CD4-positive, alpha-beta memory T cell (primary cell): ENCODE data around the gene TP53TG5. TPM values are rescaled to one million over a fixed set of nuclear protein-coding genes. Genes with fewer than 3 reads are reported as not detected.
A peak's percentile ranks its signal among the peaks of the same experiment; 100 is the strongest.

ENCODE experiments used
- CTCF ChIA-PET: fragments of 350-600 bp; sonication (Branson Sonifier 250); formaldehyde crosslinking; loops from one replicate; lab custom pipeline; 2021; ENCODE audit warnings: inconsistent platforms; ENCODE audit not compliant: partially characterized antibody; lab: Charles Lee
- POLR2A ChIA-PET: fragments of 350-600 bp; sonication (Branson Sonifier 250); formaldehyde crosslinking; loops from one replicate; lab custom pipeline; 2021; ENCODE audit not compliant: partially characterized antibody; lab: Charles Lee
- DNase-seq, 5 donors: peaks; one replicate each; pipeline versions ENCODE4 v3.0.0 to v3.0.0-alpha.2; 2020 to 2022; ENCODE audit warnings: mixed read lengths in 1 of 5
- H3K27ac ChIP-seq: one replicate; pipeline ENCODE4 v1.7.0; 2013; ENCODE audit warnings: low read depth, low read length
- H3K27me3 ChIP-seq: 2 replicates; pipeline ENCODE4 v1.7.0; 2013; ENCODE audit warnings: mild to moderate bottlenecking, low read length, moderate library complexity; ENCODE audit not compliant: insufficient read depth
- H3K36me3 ChIP-seq: 2 replicates; pipeline ENCODE4 v1.7.0; 2013; ENCODE audit warnings: mild to moderate bottlenecking, low read length, moderate library complexity; ENCODE audit not compliant: insufficient read depth
- H3K4me1 ChIP-seq: 2 replicates; pipeline ENCODE4 v1.7.0; 2013; ENCODE audit warnings: mild to moderate bottlenecking, low read length, moderate library complexity; ENCODE audit not compliant: insufficient read depth
- H3K4me3 ChIP-seq, 2 donors: one replicate each; pipeline ENCODE4 v1.7.0; 2013; ENCODE audit warnings: low read length in 2 of 2, mild to moderate bottlenecking in 1 of 2
- H3K9me3 ChIP-seq, 2 donors: one replicate each; pipeline ENCODE4 v1.7.0; 2013; ENCODE audit warnings: low read length in 2 of 2, control low read depth in 1 of 2; ENCODE audit not compliant: control insufficient read depth in 1 of 2
- H3K27ac Mint-ChIP-seq, 7 donors: one replicate each; pipeline ENCODE4 v1.8.0; 2020 to 2021; ENCODE audit warnings: mixed read lengths in 7 of 7, mild to moderate bottlenecking in 6 of 7, inconsistent platforms in 3 of 7, moderate library complexity in 3 of 7
- H3K27me3 Mint-ChIP-seq, 2 donors: one replicate each; pipeline ENCODE4 v1.8.0; 2020 to 2021; ENCODE audit warnings: mixed read lengths in 2 of 2
- H3K36me3 Mint-ChIP-seq, 2 donors: one replicate each; pipeline ENCODE4 v1.8.0; 2020 to 2021; ENCODE audit warnings: mixed read lengths in 2 of 2, inconsistent platforms in 1 of 2, mild to moderate bottlenecking in 1 of 2
- H3K4me1 Mint-ChIP-seq, 4 donors: one replicate each; pipeline ENCODE4 v1.8.0; 2020 to 2021; ENCODE audit warnings: mixed read lengths in 4 of 4, mild to moderate bottlenecking in 1 of 4
- H3K4me3 Mint-ChIP-seq, 8 donors: one replicate each; pipeline ENCODE4 v1.8.0; 2020 to 2021; ENCODE audit warnings: mixed read lengths in 8 of 8, mild to moderate bottlenecking in 7 of 8, moderate library complexity in 6 of 8, inconsistent platforms in 3 of 8
- H3K9me3 Mint-ChIP-seq, 8 donors: one replicate each; pipeline ENCODE4 v1.8.0; 2020 to 2021; ENCODE audit warnings: mixed read lengths in 8 of 8, mild to moderate bottlenecking in 5 of 8, inconsistent platforms in 3 of 8, moderate library complexity in 1 of 8
- intact Hi-C: fragments of 100-400 bp; cut with micrococcal nuclease; formaldehyde crosslinking; loops from one replicate; pipeline ENCODE4 v1.15.1; 2023
- polyA plus RNA-seq, 2 donors: library from polyadenylated mRNA; unstranded; fragments of 300-500 nt; fragmentation: Illumina TruSeq; gene quantifications; one replicate each; pipeline ENCODE4 v1.2.3, GENCODE V29; 2021
- total RNA-seq, 2 experiments: library from RNA; stranded (reverse); gene quantifications; one replicate each; pipeline ENCODE4 v1.2.3, GENCODE V29; 2021

Gene TP53TG5
- total and polyA plus RNA-seq, 4 experiments from 2014 or later = 0.11 to 0.36 (median 0.24) TPM; not detected in 1

DNA sequence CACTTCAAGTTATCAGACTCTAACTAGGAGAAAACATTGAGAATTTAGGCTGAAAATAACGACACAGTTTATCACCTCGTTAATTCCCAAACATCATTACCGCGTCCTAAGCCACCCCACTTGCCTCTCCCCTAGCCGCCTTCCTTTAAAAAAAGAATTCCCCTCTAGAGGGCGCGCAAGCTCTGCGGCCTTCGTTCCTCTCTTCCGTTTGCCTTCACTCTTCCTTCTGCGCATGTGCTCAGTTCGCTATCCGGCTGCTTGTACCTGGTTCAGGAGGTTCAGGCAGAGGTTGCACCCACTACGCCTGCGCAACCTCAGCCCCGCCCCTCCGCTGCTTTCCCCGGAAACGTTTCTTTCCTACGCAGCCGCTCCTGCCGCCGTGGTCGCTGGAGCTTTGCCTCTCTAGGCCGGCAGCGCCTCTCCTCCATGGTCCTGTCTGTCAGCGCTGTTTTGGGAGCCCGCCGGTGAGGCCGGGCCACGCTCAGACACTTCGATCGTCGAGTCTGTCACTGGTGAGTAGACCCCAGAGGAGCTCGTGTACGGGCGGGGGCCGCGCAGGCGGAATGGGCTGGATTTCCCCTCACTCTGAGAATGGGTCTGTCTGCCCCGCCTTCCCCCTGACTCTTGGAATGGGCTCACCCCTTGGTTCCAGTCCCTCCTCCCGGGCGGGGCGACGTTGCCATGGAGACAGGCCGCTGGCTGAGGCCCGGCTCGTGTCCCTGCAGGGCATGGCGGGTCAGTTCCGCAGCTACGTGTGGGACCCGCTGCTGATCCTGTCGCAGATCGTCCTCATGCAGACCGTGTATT is 15.1 kb downstream of the TP53TG5 start, which contains the start of gene SYS1:
TSS of gene SYS1 (plus strand) at position 353 of the 807 bp plus-strand sequence. CDS start at position 729, 376 bp downstream.
- H3K27ac ChIP-seq = peak within 1 kb of the TSS; percentile 97
- no peaks in the 10 kb centered on the region for H3K9me3 ChIP-seq
- Mint-ChIP-seq H3K36me3 (peaks cover 17 to 41% of the 10 kb centered on the region in 2 donors), H3K27me3 (no peaks in the 10 kb centered on the region), H3K27ac (peak within 1 kb of the TSS; percentile 98 to 100 (median 100)), H3K9me3 (no peaks in the 10 kb centered on the region), H3K4me3 (peak within 1 kb of the TSS; percentile 95 to 99 (median 98)), H3K4me1 (peaks cover 28 to 59% (median 52%) of the 10 kb centered on the region in 4 donors)
- intact Hi-C loops = loop anchor here (1.0 to 5.0 kb wide), 7 partner anchors 10 to 408 kb away; partner anchors contain the start of genes PIGT and STK4
- H3K4me3 ChIP-seq = peak within 1 kb of the TSS; percentile 67 to 83
- peaks cover 30% of the 10 kb centered on the region for H3K36me3 ChIP-seq
- no peaks in the 10 kb centered on the region for H3K27me3 ChIP-seq
- ChIA-PET POLR2A (interaction anchor here (0.8 to 11.0 kb wide), 28 partner anchors 9 to 609 kb away, joined by 3 to 179 read pairs (median 6); partner anchors contain the start of genes DBNDD2, DNTTIP1, PCIF1 and PIGT), CTCF (interaction anchor here (0.7 to 20.6 kb wide), 28 partner anchors 9 to 408 kb away, joined by 3 to 543 read pairs (median 6); partner anchors contain the start of genes PIGT and SDC4)
- H3K4me1 ChIP-seq = peaks cover 41% of the 10 kb centered on the region
- DNase-seq = peak; percentile 98 to 99 (median 99)

DNA sequence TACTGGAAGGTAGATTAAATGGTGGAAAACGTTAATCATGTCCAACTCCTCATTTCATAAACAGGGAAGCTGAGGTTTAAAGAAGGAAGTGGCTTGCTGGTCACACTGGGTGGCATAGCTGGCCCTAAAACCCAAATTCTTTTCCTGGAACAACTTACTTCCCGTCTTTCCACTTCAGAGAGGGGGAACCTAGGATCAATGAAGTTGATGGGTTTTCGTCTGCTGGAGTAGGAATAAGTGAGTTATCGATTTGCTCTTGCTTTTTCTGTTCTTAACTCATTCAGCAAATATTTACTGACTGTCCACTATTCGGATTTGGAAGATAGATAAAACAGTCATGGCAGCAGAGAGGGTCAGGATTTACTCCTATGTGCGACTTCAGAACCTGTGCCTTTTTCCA is 16.3 kb downstream of the TP53TG5 start:
- no peak overlapping the region for H3K4me3 ChIP-seq
- H3K4me1 Mint-ChIP-seq = peaks cover 28 to 59% (median 48%) of the 10 kb centered on the region in 4 donors
- intact Hi-C loops = loop anchor here (1.0 to 5.0 kb wide), 2 partner anchors 394 to 410 kb away; partner anchors contain the start of gene STK4
- H3K27ac Mint-ChIP-seq = no peak overlapping the region
- no peak for DNase-seq
- no peaks in the 10 kb centered on the region for H3K27me3 Mint-ChIP-seq
- ChIA-PET CTCF (interaction anchor here (1.1 to 20.6 kb wide), 12 partner anchors 8 to 409 kb away, joined by 3 to 543 read pairs (median 15); no protein-coding TSS in a partner anchor), POLR2A (interaction anchor here (0.6 to 11.0 kb wide), 5 partner anchors 12 to 88 kb away, joined by 3 to 179 read pairs (median 113); partner anchors contain the start of genes DBNDD2 and PIGT)
- peaks cover 21% of the 10 kb centered on the region for H3K36me3 ChIP-seq
- H3K4me1 ChIP-seq = peaks cover 40% of the 10 kb centered on the region
- H3K9me3 ChIP-seq = no peaks in the 10 kb centered on the region
- no peaks in the 10 kb centered on the region for H3K27me3 ChIP-seq
- H3K27ac ChIP-seq = no peak overlapping the region
- H3K9me3 Mint-ChIP-seq = no peaks in the 10 kb centered on the region
- H3K4me3 Mint-ChIP-seq = no peak overlapping the region
- H3K36me3 Mint-ChIP-seq = peaks cover 10 to 30% of the 10 kb centered on the region in 2 donors

DNA sequence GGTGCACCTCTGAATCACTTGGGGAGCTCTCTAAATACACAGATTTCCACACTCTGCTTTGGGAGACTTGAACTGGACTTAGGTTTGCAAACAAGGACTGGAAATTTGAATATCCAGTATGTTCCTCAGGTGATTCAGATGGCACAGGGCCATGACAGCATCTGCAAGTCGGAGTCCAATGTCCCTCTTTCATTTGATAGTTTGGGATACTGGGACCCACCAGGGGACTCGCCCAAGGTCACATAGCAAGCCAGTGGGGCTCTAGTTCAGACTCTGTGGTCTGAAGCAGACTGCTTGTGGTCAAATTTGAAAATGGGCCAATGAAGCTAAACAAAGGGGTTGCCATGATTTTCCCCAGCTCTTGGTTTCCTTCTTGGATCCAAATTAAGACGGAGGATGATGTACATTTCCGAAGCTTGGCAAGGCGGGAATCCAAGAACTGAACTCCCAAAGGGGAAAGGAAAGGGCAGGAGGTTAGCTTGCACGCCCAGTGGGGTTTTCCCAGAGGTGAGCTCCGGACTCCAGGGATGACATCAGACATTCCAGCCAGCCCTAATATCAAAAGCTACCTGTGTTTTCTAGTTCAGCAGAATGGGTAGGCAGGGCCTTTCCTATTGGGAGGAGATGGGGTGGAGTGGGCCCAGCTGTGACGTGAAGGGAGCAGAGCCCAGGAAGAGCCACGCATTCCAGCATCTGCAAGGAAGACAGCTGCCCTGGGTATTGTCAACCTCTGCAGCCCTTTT is 18.5 kb downstream of the TP53TG5 start:
- Mint-ChIP-seq H3K4me3 (no peak overlapping the region), H3K36me3 (peaks cover 0 to 13% of the 10 kb centered on the region in 2 donors), H3K27ac (peak overlapping the region in 1 of 7 donors; percentile 59), H3K27me3 (no peaks in the 10 kb centered on the region), H3K9me3 (no peaks in the 10 kb centered on the region), H3K4me1 (peaks cover 23 to 57% (median 44%) of the 10 kb centered on the region in 4 donors)
- intact Hi-C loops = loop anchor here (5.0 kb wide), 1 partner anchor 392 kb away; the partner anchor contains the start of gene STK4
- H3K9me3 ChIP-seq = no peaks in the 10 kb centered on the region
- H3K27ac ChIP-seq = no peak overlapping the region
- H3K4me3 ChIP-seq = no peak overlapping the region
- CTCF ChIA-PET = interaction anchor here (0.8 to 20.6 kb wide), 9 partner anchors 11 to 440 kb away, joined by 3 to 543 read pairs (median 12); partner anchors contain the start of genes DBNDD2 and SDC4
- H3K27me3 ChIP-seq = no peaks in the 10 kb centered on the region
- H3K4me1 ChIP-seq = peaks cover 40% of the 10 kb centered on the region
- POLR2A ChIA-PET = interaction anchor here (0.8 to 1.6 kb wide), 3 partner anchors 11 to 77 kb away, joined by 4 read pairs; partner anchors contain the start of gene SDC4
- H3K36me3 ChIP-seq = no peaks in the 10 kb centered on the region
- no peak for DNase-seq

DNA sequence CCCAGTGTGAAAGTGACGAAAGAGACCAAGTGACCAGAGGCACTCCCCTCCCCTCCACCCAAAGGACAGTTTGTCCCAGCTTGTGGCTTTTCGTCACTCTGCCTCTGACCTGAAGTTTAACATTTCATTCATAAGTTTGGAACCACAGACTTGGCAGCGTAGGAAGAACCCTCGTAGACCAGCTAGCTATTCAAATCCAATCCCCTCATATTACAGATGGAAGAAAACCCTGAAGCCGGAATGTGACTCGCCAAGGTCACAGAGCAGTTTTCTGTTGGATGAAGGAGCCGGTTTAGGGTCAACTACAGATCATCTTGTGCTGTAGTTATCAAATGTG is 19.1 kb downstream of the TP53TG5 start:
- peaks cover 21 to 59% (median 45%) of the 10 kb centered on the region in 4 donors for H3K4me1 Mint-ChIP-seq
- ChIA-PET POLR2A (interaction anchor here (0.8 to 1.6 kb wide), 3 partner anchors 10 to 78 kb away, joined by 4 read pairs; partner anchors contain the start of gene SDC4), CTCF (interaction anchor here (1.3 to 20.6 kb wide), 6 partner anchors 12 to 412 kb away, joined by 3 to 543 read pairs (median 47); no protein-coding TSS in a partner anchor)
- H3K9me3 ChIP-seq = no peaks in the 10 kb centered on the region
- no peaks in the 10 kb centered on the region for H3K27me3 Mint-ChIP-seq
- H3K4me1 ChIP-seq = peaks cover 36% of the 10 kb centered on the region
- H3K36me3 ChIP-seq = no peaks in the 10 kb centered on the region
- no peak for DNase-seq
- intact Hi-C loops = no loop called here
- H3K27ac ChIP-seq = no peak overlapping the region
- no peaks in the 10 kb centered on the region for H3K9me3 Mint-ChIP-seq
- no peak overlapping the region for H3K4me3 Mint-ChIP-seq
- no peak overlapping the region for H3K4me3 ChIP-seq
- peak overlapping the region in 1 of 7 donors; percentile 59 for H3K27ac Mint-ChIP-seq
- peaks cover 0 to 12% of the 10 kb centered on the region in 2 donors for H3K36me3 Mint-ChIP-seq
- no peaks in the 10 kb centered on the region for H3K27me3 ChIP-seq

DNA sequence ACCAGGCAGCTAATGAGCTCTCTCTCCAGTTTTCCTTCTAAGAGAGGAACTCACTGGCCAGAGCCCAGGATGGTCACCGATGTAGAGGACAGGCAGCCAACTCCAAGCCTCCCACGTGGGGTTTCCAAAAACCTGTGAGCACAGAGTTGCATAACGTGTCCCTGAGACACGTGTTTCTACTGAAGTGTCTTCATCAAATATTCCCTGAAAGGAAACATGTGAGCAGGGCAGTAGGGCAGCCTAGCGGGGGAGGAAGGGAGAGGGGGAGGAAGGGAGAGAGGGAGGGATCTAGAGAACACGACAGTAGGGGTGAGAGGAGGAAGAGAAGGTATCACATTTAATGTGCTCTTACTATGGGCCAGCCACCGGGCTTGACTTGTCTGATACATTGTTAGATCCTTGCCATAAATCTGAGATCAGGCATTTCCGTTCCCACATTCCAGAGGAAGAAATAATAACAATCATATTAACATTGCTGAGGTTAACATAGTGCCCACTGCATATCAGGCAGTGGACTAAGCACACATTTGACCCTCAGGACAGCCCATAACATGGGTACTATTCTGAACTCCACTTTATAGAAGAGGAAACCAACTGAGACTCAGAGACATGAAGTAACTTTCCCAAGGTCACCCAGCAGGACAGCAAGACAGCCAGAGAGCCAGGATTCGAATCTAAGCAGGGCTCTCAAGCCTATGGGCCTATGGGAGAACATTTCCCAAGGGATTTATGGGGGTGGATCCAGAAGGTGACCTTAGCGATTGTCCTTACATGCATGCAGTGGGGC is 19.6 kb downstream of the TP53TG5 start:
- Histone ChIP-seq H3K9me3 (no peaks in the 10 kb centered on the region), H3K27ac (no peak overlapping the region), H3K36me3 (no peaks in the 10 kb centered on the region), H3K4me1 (peaks cover 31% of the 10 kb centered on the region), H3K4me3 (no peak overlapping the region), H3K27me3 (no peaks in the 10 kb centered on the region)
- ChIA-PET POLR2A (interaction anchor here (0.6 to 2.8 kb wide), 6 partner anchors 10 to 458 kb away, joined by 3 to 9 read pairs (median 5); partner anchors contain the start of genes PIGT and SDC4), CTCF (interaction anchor here (1.3 to 20.6 kb wide), 7 partner anchors 12 to 413 kb away, joined by 3 to 543 read pairs (median 16); no protein-coding TSS in a partner anchor)
- Mint-ChIP-seq H3K27me3 (no peaks in the 10 kb centered on the region), H3K9me3 (no peaks in the 10 kb centered on the region), H3K4me3 (no peak overlapping the region), H3K4me1 (peaks cover 17 to 59% (median 42%) of the 10 kb centered on the region in 4 donors), H3K36me3 (peaks cover 0 to 6% of the 10 kb centered on the region in 2 donors), H3K27ac (peak overlapping the region in 2 of 7 donors; percentile 29 to 37)
- intact Hi-C loops = no loop called here
- DNase-seq = no peak
